Measurements from ENCODE around the gene OR4D1.

OR4D1 gene

DNA sequence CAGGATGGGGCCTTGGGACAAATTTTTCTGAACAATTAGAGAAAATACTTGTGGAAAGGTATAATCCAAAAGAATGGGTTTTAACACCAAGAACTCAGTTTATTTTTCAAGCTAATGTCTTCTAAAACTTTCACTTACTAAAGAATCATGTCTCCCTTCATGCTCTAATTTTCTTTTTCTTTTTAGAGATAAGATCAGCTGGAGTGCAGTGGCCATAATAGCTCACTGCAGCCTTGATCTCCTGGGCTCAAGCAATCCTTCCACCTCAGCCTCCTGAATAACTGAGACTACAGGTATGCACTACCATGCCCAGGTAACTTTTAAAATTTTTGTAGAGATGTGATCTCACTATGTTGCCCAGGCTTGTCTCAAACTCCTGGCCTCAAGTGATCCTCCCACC lies 5.5 kb downstream of the OR4D1 start:
- DNase-seq (ENCODE audit: low spot score): no peak

DNA sequence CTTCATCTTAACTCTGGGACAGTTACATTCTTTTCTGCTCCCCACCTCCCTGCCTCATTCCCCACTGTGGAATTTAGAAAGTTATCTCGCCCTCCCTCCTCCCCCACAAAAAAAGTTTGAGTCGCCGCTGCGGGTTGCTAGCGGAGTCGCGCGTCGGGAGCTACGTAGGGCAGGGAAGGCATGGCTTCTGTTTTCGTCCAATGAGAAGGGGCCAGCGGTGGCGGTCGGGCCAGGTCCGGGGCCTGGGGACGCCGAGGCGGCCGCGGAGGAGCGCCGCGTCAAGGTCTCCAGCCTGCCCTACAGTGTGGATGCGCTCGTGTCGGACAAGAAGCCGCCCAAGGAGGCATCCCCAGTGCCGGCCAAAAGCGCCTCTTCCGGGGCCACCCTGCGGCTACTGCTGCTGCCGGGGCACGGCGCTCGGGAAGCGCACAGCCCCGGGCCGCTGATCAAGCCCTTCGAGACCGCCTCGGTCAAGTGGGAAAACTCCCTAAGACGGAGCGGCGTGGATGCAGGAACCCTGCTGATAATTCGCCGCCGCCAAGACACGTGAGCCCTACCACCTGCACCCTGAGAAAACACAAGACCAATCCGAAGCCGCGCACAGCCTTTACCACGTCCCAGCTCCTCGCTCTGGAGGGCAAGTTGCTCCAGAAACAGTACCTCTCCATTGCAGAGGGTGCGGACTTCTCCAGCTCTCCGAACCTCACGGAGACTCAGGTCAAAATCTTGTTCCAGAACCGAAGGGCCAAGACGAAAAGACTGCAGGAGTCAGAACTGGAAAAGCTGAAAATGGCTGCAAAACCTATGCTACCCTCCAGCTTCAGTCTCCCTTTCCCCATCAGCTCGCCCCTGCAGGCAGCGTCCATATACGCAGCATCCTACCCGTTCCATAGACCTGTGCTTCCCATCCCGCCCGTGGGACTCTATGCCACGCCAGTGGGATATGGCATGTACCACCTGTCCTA lies 8.9 kb downstream of the OR4D1 start:
- peak; percentile 85 for DNase-seq (ENCODE audit: low spot score)

DNA sequence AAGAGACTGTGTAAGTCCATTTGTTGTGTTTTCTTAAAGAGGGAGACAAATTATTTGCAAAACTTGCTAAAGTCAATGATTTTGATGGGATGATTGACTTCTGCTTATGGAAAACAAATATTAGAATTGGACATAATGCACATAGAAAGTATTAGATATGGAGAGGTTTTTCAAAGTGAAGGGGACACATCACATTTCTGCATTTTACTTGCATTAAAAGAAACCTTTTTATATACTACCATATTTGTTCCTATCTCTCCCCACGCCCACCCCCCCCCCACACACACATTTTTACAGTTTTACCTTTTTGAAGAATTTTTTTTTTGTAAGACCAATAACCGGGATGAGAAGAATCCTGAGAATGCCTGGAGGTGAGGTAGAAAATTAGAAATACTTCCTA lies 10.0 kb downstream of the OR4D1 start:
- DNase-seq (ENCODE audit: low spot score): no peak

DNA sequence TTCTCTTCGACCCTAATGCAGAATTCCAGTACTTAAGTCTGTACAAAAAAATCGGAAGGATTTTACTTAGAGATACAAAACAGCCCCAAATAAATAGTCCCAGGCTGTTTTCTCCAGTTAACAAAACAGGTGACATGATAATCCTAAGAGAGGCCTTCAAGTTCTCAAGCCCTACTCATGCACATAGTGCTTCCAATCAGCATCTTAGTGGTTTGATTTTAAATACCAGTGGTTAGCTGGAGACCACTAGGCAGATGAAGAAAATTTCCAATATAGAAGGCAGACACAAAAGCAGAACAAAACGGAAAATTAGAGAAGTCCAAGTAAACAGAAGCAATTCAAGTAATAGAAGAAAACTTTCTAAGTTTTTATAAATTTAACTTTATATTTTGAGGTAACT lies 13.4 kb downstream of the OR4D1 start:
- DNase-seq (ENCODE audit: low spot score): no peak

DNA sequence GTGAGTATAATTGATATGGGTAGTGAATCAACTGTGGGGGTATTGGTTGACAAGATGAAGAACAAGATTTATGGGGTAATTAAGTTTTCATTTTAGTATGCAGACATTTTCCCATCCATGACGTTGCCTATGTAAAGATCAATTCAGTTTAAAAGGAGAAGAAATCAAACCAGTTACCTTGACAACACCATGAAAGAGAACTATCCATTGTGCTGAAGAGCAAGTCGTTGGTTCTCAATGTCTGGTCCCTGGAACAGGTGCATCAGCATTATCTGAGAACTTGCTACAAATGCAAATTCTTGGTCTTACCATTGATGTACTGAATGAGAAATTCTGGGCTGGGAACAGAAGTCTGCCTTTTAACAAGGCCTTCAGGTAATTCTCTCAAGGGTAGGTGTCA lies 17.8 kb downstream of the OR4D1 start:
- DNase-seq (ENCODE audit: low spot score): no peak

DNA sequence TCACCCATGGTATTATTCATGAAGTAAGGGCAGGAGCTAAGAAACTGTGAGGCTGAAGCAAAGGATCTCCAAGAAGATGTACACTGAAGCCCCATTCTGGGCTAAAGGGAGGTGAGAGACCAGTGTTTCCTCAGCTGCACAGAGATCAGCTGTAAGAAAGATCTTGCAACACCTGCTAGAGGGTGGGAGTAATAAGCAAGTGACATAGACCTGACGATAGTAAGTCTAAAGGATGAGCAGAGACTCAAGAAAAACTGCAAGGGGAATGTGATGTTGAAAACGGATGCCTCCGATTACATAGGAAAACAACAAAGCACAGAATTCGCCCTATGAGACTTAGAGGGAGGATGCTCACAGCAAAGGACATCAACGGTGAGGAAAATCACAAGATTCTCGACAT lies 18.5 kb downstream of the OR4D1 start, which contains the start of gene OR4D2:
Gene OR4D2, plus strand, starts transcription at position 301 of the 400 bp plus-strand sequence. CDS start 2,674 bp downstream, outside the sequence.
- DNase-seq (ENCODE audit: low spot score): no peak

DNA sequence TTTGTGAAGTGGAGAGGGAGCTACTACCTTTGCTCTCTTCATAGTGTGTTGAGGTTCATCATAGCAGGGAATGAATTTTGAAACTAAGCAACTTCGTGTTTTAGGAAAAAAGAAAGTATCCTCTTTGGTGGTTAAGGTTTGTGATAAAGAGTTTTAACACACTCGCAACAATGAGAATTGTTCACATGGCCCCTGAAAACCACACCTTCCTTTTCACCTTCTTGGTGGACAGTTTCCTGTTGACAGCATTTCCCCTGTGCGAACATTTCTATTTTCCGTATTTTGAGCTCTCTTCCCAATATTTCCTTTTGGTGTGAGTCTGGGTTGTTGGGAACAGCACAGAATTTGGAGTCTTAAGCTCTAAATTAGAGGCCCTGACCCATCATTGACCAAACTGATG lies 22.4 kb downstream of the OR4D1 start:
- DNase-seq (ENCODE audit: low spot score): no peak

DNA sequence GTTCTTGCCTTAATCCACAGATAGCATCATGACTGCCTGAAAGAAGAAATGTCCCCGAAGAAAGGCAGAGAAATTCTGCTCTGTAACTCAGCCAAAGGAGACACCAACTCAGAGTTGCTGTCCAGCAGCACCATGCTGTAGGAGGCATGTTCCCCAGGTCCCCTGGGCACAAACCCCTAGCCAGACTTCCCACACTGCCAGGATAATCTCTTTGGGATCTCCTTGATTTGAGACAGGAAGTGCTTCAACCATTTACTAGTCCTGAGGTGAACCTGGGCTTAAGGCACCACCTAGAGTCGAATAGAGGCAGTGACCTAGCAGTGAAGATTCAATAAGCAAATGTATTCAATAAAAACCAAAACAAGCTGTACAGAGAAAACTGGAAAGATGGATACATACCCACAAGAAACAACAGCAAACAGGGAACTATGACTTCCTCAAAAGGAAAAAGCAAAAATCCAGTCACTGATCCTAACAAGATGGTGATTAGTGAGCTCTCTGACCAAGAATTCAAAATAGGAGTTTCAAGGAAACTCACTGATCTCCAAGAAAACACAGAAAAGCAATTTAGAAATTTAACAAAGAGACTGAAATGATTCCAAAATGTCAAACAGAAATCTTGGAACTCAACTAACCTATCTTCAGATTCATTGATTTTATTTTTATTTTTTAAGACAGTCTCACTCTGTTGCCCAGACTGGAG lies 24.3 kb downstream of the OR4D1 start:
- DNase-seq (ENCODE audit: low spot score): no peak

DNA sequence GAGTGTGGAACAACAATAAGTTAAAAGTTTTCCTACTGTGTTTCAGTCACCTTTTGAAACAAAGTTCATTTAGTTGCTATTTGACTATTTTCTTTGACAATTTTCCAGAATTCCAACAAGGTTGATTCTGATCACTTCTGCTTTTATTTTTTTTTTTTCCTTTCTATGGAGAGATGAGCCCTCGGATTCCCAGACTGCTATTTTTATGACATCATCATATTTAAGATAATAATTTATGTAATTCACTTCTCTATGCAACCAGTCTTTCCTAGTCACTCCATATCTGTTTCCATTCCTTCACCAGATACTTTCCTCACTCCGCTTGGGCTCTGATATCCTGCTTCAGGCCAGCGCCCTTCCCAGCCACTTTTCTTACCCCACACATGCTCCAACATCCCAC lies 26.7 kb downstream of the OR4D1 start:
- DNase-seq (ENCODE audit: low spot score): no peak

DNA sequence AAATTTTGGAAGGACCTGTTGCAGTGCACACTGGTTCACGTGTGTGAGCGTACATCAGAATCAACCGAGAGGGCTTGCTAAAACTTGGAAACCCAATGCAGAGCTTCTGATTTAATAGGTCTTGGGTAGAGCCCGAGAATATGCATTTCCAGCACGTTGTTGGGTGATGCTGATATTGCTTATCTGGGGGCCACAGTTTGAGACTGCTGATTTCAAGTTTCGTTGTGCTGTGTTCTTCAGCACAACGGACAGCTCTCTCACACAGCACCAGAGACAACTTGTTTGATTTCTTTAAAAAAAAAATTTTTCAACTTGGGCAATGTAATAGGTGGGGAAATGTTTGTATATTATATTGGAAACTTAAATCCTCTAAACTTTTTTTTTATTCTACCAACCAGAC lies 28.0 kb downstream of the OR4D1 start:
- no peak for DNase-seq (ENCODE audit: low spot score)

DNA sequence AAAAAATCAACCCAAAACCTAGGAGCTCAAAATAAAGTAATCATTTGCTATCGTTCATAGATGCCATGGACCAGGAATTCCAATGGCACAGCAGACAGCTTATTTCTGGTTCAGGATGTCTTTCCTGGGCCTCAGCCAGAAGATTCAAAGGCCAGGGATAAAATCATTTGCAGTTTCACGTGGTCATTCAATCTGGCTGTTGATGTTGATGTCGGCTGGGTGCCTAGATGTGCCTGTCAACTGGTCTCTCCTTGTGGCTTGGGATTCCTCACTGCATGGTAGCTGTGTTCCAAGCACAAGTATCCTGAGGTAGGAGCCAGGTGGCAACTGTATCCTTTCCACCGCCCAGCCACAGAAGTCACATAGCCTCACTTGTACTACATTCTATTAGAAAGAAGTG lies 33.6 kb downstream of the OR4D1 start:
- DNase-seq (ENCODE audit: low spot score): no peak

DNA sequence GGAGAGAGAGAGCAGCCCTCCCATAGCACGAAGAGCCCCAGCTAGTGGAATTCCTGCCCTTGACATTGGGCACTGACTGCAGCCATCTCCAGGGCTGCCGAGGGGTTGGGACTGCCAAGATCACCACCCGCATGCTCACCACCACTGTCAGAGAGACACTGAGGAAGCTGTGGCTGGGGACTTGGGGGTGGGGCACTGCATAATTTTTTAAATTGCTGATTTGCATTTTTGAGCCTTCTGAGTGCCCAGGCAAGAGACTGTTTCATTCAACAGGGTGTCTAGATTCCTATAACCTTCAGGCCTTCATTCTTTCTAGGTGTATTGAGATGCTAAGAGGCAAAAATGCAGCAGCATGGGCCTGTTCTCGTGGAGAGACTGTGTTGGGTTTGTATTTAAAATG lies 35.3 kb downstream of the OR4D1 start:
- no peak for DNase-seq (ENCODE audit: low spot score)

DNA sequence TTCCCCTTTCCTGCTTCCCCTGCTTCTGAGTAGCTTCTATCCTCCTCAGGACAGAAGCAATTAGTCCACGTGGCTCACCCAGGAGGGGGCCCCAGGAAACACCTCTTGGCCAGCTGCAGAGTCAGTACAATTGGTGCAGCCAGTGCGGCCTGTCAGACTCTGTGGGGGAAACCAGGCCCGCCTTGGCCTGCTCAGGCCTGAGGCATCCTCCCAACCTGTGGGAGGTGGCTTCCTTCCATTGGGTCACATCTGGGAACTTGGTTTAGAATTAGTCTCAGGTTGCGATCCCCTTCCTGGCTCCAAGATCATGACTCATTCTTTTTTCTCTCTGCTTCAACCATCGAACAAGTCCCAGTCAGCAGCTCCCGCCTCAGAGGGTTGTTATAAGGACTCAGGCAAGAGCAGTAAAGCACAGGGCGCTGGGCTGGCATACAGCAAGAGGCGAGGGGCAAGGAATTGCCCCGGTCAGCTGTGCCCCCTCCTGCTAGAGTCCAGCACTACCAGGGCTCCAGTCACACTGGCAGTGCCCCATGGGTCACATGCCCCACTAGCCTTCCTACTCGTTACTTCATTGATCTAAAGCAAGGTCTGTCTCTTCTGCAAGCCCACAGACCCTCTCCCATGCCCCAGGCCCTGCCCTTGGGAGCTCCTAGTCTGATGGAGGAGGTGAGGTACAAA lies 36.3 kb downstream of the OR4D1 start:
- no peak for DNase-seq (ENCODE audit: low spot score)

DNA sequence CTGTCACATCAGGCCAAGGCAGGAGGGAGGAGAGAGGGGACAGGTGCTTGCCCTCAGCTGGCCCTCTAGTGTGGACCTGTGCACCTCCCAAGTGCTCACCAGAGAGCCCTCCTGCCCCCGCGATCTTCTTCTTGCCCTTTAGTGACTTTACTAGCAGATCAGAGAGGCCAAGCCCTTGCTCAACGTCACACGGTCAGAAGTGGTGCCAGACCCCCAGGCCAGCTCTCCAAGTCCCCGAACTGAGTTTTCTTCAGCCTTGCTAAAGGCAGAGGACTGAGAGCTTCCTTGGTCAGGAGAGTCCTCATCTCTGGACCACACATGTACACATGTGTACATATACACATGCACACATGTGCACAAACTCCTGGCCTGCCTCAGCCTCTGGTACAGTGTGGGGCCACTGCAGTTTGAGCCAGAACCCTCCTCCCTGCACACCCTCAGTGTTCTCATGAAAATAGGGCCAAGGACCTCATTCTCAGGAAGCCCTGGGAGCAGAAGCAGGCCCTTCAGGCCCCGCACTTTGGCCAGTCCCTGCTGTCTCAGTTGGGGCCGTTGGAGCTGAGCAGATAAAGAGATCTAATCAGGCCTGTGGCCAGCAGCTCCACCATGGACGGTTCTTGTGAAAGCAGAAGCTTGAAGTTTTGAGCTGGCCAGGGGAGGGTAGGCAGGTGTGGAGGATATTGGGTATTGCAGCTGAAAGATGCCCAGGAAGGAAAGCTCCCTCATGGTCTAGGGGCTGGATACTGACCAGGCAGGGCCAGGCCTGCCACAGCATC lies 37.0 kb downstream of the OR4D1 start:
- DNase-seq (ENCODE audit: low spot score): no peak

DNA sequence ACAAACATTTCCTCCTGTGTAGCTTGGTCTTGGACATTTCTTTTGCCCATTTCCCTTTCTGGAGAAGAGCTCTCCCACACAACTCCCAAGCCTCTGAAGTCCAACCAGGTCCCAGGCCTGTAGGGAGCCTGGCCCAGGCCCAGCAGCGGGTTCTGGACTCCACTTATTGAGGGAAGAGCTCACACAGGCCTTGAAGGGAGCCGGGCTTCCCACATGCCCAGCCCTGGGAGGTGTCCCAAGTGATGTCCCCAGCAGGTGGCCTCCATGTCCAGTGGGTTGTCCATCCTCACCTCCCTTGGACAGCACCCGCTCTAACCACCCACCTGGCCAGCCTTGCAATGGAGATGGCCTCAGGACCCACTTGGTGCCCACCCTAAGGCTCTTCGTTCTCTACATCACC lies 38.4 kb downstream of the OR4D1 start:
- no peak for DNase-seq (ENCODE audit: low spot score)

DNA sequence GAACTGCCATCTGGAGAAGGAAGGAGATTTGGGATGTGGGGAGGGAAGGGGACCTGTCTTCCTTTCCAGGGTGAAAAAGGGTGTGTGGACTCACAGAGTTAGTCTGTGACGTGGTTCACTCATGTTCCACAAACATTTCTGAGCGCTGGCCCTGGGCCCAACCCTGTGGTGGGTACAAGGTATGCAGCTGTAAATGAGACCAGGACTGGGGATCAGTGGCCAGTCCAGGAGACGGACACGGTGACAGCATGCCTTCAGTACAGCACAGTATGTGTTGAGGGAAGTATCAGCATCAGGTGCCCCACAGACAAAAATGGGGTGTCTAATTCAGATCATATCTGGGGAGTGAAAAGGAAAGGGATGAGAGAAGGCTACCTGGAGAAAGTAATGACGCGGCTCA lies 38.9 kb downstream of the OR4D1 start:
- DNase-seq (ENCODE audit: low spot score): no peak

DNA sequence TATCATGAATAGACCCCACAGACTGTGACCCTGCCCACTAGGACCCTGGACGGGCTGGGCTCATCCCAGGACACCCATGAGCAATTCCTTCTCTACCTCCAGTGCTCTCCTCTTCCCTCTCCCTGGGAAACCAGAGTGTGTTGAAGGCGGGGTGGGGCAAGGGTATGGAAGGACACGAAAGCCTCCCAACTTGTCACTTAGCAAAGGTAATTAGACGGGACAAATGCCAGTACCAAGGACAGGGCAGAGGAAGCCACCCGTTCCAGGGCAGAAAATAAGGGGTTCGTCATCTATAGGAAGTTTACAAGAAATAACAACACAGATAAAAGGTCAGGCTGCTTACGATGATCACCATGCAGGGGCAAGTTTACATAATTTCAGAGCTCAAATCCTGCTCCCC lies 39.5 kb downstream of the OR4D1 start:
- no peak for DNase-seq (ENCODE audit: low spot score)

DNA sequence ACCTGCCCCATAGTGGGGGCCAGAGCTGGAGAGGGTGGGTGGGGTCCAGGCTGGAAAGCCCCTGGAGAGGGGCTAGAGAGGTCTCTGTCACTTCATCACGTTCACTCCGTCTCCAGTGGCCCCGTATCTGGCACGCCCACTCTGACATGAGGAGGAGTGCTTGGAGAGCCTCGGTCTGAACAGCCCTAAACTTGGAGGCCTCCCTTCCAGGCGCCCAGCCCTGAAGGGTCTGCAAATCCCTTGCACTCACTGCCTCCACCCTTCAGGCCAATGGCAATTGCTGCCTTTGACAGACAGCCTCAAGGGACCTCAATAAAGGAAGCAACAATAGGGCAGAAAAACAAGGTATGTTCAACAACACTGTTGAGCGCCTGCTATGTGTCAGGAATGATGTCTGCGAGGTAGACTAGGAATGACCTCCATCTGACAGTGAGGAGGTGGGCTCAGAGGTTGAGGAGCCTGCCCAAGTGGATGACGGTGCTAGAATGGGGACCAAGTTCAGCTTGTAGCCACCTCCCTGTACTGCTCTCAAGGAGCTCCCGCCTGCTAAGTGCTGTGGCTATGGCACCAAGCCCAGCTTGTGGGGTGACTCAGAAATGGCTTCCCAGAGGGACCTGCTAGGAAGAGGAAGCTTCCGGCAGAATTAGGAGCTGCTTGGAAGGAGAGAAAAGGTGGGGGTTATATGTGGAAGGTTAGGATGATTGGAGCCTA lies 41.4 kb downstream of the OR4D1 start:
- DNase-seq (ENCODE audit: low spot score): no peak

DNA sequence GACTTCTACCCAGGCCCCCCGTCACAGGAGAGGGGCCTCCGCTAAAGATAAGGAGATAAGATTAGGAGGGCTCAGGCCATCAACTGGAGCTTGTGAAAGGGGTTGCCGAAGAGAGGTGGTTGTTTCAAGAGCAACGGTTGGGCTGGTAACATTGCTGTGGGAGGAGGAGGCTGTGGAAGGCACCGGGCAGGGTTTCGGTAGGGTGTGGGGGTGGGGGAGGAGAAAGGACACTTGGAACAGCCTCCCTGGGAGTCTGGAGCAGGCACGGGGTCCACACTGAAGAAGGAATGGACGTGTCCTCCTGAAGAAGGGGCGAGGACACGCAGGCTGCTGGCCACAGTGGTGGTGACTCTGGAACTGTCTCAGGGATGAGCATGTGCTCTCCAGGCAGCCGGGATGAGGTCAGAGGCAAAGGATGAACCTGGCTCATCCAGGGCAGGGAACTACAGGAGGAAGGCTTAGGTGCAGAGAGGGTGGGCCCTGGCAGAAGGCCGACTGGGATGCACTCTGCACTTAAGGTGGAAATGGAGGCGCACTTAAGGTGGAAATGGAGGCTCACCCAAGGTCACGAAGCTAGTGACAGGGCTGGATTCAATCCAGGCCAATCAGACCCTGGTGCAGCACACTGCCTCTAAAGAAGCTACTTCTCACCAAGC lies 43.2 kb downstream of the OR4D1 start:
- DNase-seq (ENCODE audit: low spot score): no peak

DNA sequence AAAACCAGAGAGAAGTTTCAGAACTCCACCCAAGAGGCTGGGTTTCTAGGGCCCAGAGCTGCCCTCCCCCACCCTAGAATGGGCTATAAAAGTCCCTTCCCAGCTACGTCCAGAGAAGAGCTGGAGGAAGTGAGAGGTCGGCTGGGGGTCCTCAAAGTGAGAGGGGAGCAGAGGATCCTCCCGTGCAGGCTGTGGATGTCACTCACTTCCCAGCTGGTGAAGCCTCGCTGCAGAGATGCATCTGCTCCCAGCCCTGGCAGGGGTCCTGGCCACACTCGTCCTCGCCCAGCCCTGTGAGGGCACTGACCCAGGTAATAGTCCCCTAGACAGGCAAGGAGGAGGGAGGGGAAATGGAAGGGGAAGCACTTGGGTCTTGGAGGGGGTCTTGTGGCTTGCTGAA lies 44.4 kb downstream of the OR4D1 start, which contains the start of gene EPX:
Gene EPX, plus strand, starts transcription at position 115 of the 400 bp plus-strand sequence. Its CDS starts 121 bp downstream, at position 236.
- no peak for DNase-seq (ENCODE audit: low spot score)

Data from ecto neural progenitor cell (in vitro differentiated cells).